ENCODE measurements around the gene PBX4.

DNA sequence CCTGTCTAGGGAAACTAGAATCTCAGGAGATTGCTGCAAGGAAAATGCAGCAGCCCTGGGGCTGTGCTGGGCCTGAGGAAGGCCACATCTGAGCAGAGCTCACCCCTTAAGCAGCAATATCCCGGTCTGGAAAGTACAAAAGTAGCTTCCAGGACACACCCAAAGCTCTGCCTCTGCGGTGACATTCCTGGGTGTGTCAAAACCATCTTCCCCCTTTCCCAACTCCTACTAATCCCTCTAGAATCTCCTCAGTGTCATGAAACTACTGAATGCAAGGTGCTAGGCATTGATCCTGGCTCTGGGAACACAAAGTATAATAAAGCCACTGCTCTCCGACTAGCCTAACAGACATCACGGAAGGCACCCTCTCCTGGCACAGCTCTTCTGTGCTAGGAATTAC, 5.0 kb downstream of the PBX4 start:
- TF ChIP-seq, protein P1, sequence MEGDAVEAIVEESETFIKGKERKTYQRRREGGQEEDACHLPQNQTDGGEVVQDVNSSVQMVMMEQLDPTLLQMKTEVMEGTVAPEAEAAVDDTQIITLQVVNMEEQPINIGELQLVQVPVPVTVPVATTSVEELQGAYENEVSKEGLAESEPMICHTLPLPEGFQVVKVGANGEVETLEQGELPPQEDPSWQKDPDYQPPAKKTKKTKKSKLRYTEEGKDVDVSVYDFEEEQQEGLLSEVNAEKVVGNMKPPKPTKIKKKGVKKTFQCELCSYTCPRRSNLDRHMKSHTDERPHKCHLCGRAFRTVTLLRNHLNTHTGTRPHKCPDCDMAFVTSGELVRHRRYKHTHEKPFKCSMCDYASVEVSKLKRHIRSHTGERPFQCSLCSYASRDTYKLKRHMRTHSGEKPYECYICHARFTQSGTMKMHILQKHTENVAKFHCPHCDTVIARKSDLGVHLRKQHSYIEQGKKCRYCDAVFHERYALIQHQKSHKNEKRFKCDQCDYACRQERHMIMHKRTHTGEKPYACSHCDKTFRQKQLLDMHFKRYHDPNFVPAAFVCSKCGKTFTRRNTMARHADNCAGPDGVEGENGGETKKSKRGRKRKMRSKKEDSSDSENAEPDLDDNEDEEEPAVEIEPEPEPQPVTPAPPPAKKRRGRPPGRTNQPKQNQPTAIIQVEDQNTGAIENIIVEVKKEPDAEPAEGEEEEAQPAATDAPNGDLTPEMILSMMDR (conservative IDR thresholded peaks at IDR 0.05 in 1 of 2, IDR thresholded peaks at IDR 0.05 in 1 of 2; ENCODE audit: extremely low read depth in 1 of 2, insufficient read depth in 1 of 2, low read depth in 1 of 2, low read length in 2 of 2) = no peak
- no peak for TF ChIP-seq EZH2 (IDR thresholded peaks at IDR 0.05; ENCODE audit: borderline replicate concordance, low read length)

Data from mammary epithelial cell (primary cell).